CD4-positive, alpha-beta T cell treated with Interleukin-6 for 4 hours (primary cell): Measurements from ENCODE around the gene ACTN2.

Experiments
- DNase-seq: peaks from one replicate; pipeline ENCODE4 v3.0.0-alpha.2; 2020; ENCODE audit warnings: mixed read lengths

ACTN2 gene

GRCh38 chr1:236692128-236692527, 5.8 kb downstream of the ACTN2 start:
- DNase-seq, result no peak

- DNase-seq, result no peak
These were observed 6.4 kb downstream of the ACTN2 start for GRCh38 chr1:236692742-236693141.

- DNase-seq, result no peak
These were observed 13.1 kb downstream of the ACTN2 start for GRCh38 chr1:236699366-236699765.

- no peak for DNase-seq
These were observed 14.6 kb downstream of the ACTN2 start for GRCh38 chr1:236700903-236701302.

- no peak for DNase-seq
These were observed 15.5 kb downstream of the ACTN2 start for GRCh38 chr1:236701782-236702181.

GRCh38 chr1:236702791-236703394, 16.6 kb downstream of the ACTN2 start:
- no peak for DNase-seq

GRCh38 chr1:236705771-236706170, 19.5 kb downstream of the ACTN2 start:
- no peak for DNase-seq

GRCh38 chr1:236706183-236706582, 19.9 kb downstream of the ACTN2 start:
- DNase-seq, result no peak

GRCh38 chr1:236710328-236710892, 24.1 kb downstream of the ACTN2 start:
- no peak for DNase-seq

- no peak for DNase-seq
These were observed 29.9 kb downstream of the ACTN2 start for GRCh38 chr1:236716160-236716559.

GRCh38 chr1:236717811-236718210, 31.5 kb downstream of the ACTN2 start:
- no peak for DNase-seq

- DNase-seq, result no peak
These were observed 32.0 kb downstream of the ACTN2 start for GRCh38 chr1:236718328-236718727.

- no peak for DNase-seq
These were observed 33.9 kb downstream of the ACTN2 start for GRCh38 chr1:236720206-236720605.

GRCh38 chr1:236720611-236721010, 34.3 kb downstream of the ACTN2 start:
- no peak for DNase-seq

GRCh38 chr1:236724049-236724448, 37.8 kb downstream of the ACTN2 start:
- no peak for DNase-seq

GRCh38 chr1:236724506-236724905, 38.2 kb downstream of the ACTN2 start:
- no peak for DNase-seq

- DNase-seq, result no peak
These were observed 39.4 kb downstream of the ACTN2 start for GRCh38 chr1:236725668-236726067.

GRCh38 chr1:236727521-236727920, 41.2 kb downstream of the ACTN2 start:
- no peak for DNase-seq

- no peak for DNase-seq
These were observed 42.5 kb downstream of the ACTN2 start for GRCh38 chr1:236728752-236729151.

GRCh38 chr1:236733653-236734052, 47.4 kb downstream of the ACTN2 start:
- no peak for DNase-seq

GRCh38 chr1:236734141-236734765, 48.0 kb downstream of the ACTN2 start:
- no peak for DNase-seq

- DNase-seq, result no peak
These were observed 50.5 kb downstream of the ACTN2 start for GRCh38 chr1:236736761-236737160.

GRCh38 chr1:236741753-236742152, 55.5 kb downstream of the ACTN2 start:
- no peak for DNase-seq

- DNase-seq, result no peak
These were observed 56.3 kb downstream of the ACTN2 start for GRCh38 chr1:236742421-236743160.
